Mucosa of descending colon (tissue), 3 donors: Measurements from ENCODE around the gene ZNF792. TPM values are rescaled to one million over a fixed set of nuclear protein-coding genes. Genes with fewer than 3 reads are reported as not detected.
"Not testable (repeated sequence)": the region's sequence is repeated elsewhere in the genome, so short reads cannot be mapped to it uniquely, and the experiment has no call there.

Experiments
- ATAC-seq: fragments of 200-7000 bp; cut with Tn5 transposase; one replicate; pipeline ENCODE4 v1.9.1; 2020; ENCODE audit warnings: mild to moderate bottlenecking, moderate library complexity
- DNase-seq, 3 donors: peaks; one replicate each; pipeline ENCODE4 v3.0.0-alpha.2; 2020
- H3K36me3 ChIP-seq: fragments of 200-600 bp; one replicate; pipeline ENCODE4 v1.8.0; 2021; ENCODE audit warnings: low read depth, mild to moderate bottlenecking
- H3K4me1 ChIP-seq: fragments of 200-600 bp; one replicate; pipeline ENCODE4 v1.8.0; 2021; ENCODE audit warnings: low read depth, mild to moderate bottlenecking
- H3K4me3 ChIP-seq: fragments of 200-600 bp; one replicate; pipeline ENCODE4 v1.8.0; 2021; ENCODE audit warnings: mild to moderate bottlenecking
- H3K9me3 ChIP-seq: fragments of 200-600 bp; one replicate; pipeline ENCODE4 v1.8.0; 2021; ENCODE audit warnings: mild to moderate bottlenecking
- CTCF ChIP-seq: fragments of 200-600 bp; IDR thresholded peaks from one replicate; pipeline ENCODE4 v1.8.0; 2022; ENCODE audit warnings: antibody characterized with exemption, mild to moderate bottlenecking
- intact Hi-C, 2 donors: fragments of 100-400 bp; cut with DNase I in 1 of 2; cut with micrococcal nuclease in 1 of 2; formaldehyde crosslinking; loops; one replicate each; pipeline versions ENCODE4 v1.11.0 to v1.11.1; 2022; cut with DNase I, micrococcal nuclease
- total RNA-seq, 3 donors: library from RNA; stranded (reverse); fragmentation: NEBNext Ultra II Directional in 2 of 3; extraction: Animal tissue kit (Norgen Biotek cat#: 25700) in 2 of 3; gene quantifications; one replicate each; pipeline versions ENCODE4 v1.2.1 to v1.2.4, GENCODE V29; 2021 to 2023
- donor health status: DM: no; HTN: no; CAD: no; lungs with moderate emphysema.
- donor health status: DM: no; HTN: no; CAD: no.
- donor health status: DM: no; HTN: yes; CAD: no.

Gene ZNF792
- total RNA-seq, 3 donors from 2014 or later, result 5.4 to 7.6 (median 6.7) TPM

GRCh38 chr19:34979819-34980640 lies 16.0 kb upstream of the ZNF792 start:
- Histone ChIP-seq H3K9me3 (peaks cover 7% of the 10 kb centered on the region), H3K36me3 (no peaks in the 10 kb centered on the region), H3K4me3 (no peak overlapping the region), H3K4me1 (no peaks in the 10 kb centered on the region)
- no peak for TF ChIP-seq CTCF
- DNase-seq (no peak), ATAC-seq (no peak)
- intact Hi-C loops, result no loop called here

- intact Hi-C loops, result no loop called here
- DNase-seq (no peak), ATAC-seq (no peak)
- H3K9me3 ChIP-seq, result peaks cover 7% of the 10 kb centered on the region
- TF ChIP-seq CTCF, result no peak
- no peak overlapping the region for H3K4me3 ChIP-seq
- H3K36me3 ChIP-seq, result no peaks in the 10 kb centered on the region
- peaks cover 5% of the 10 kb centered on the region for H3K4me1 ChIP-seq
Measured at GRCh38 chr19:34976611-34977010, 12.6 kb upstream of the ZNF792 start.

GRCh38 chr19:34975056-34975455 lies 11.0 kb upstream of the ZNF792 start:
- no peak for ATAC-seq
- intact Hi-C loops, result no loop called here
- DNase-seq, result peak in 2 of 3 donors; percentile 53 to 71
- Histone ChIP-seq H3K9me3 (peaks cover 7% of the 10 kb centered on the region), H3K36me3 (no peaks in the 10 kb centered on the region), H3K4me1 (peaks cover 5% of the 10 kb centered on the region), H3K4me3 (no peak overlapping the region)
- no peak for TF ChIP-seq CTCF

GRCh38 chr19:34974646-34975045 lies 10.6 kb upstream of the ZNF792 start:
- intact Hi-C loops, result loop anchor here in 1 of 2 donors (5.0 kb wide), 1 partner anchor 38 kb away; no protein-coding TSS in a partner anchor

GRCh38 chr19:34972163-34972705 lies 8.2 kb upstream of the ZNF792 start:
- H3K9me3 ChIP-seq, result peaks cover 7% of the 10 kb centered on the region
- TF ChIP-seq CTCF, result no peak
- intact Hi-C loops, result loop anchor here (2.0 to 5.0 kb wide), 2 partner anchors 40 to 41 kb away; no protein-coding TSS in a partner anchor
- H3K4me1 ChIP-seq, result peaks cover 5% of the 10 kb centered on the region
- no peak overlapping the region for H3K4me3 ChIP-seq
- no peak for ATAC-seq
- DNase-seq, result peak in 1 of 3 donors; percentile 1
- no peaks in the 10 kb centered on the region for H3K36me3 ChIP-seq

More at GRCh38 chr19:34974646-34975045, 10.6 kb upstream of the ZNF792 start:
- no peak for TF ChIP-seq CTCF
- no peak overlapping the region for H3K4me3 ChIP-seq
- H3K4me1 ChIP-seq, result peaks cover 5% of the 10 kb centered on the region
- no peak for ATAC-seq
- DNase-seq, result no peak
- H3K9me3 ChIP-seq, result peaks cover 7% of the 10 kb centered on the region
- no peaks in the 10 kb centered on the region for H3K36me3 ChIP-seq

- not testable (repeated sequence) for ATAC-seq, H3K9me3 ChIP-seq, H3K4me3 ChIP-seq, H3K36me3 ChIP-seq, DNase-seq, H3K4me1 ChIP-seq
- intact Hi-C loops, result loop anchor here in 1 of 2 donors (5.0 kb wide), 1 partner anchor 42 kb away; no protein-coding TSS in a partner anchor
Measured at GRCh38 chr19:34970185-34970780, 6.3 kb upstream of the ZNF792 start.
